ENCODE data around the gene PIGU.

The PIGU gene

GRCh38 chr20:34536798-34537394 is 140.0 kb downstream of the PIGU start:
- in situ Hi-C loops (cut with MboI; ENCODE audit: low sequenced_read_pairs, unreplicated experiment), result loop anchor here (10.0 kb wide), 2 partner anchors 168 to 228 kb away; partner anchors contain the start of gene TP53INP2
- TF ChIP-seq CTCF (IDR thresholded peaks at IDR 0.05; ENCODE audit: borderline replicate concordance, control extremely low read depth, extremely low read depth, insufficient read depth, missing control alignments), result peak; percentile 59
- DNase-seq (ENCODE audit: low spot score), result no peak

- no peak for DNase-seq (ENCODE audit: low spot score)
- no peak for TF ChIP-seq CTCF (IDR thresholded peaks at IDR 0.05; ENCODE audit: borderline replicate concordance, control extremely low read depth, extremely low read depth, insufficient read depth, missing control alignments)
- in situ Hi-C loops (cut with MboI; ENCODE audit: low sequenced_read_pairs, unreplicated experiment), result loop anchor here (10.0 kb wide), 2 partner anchors 169 to 229 kb away; partner anchors contain the start of gene TP53INP2
These were observed 141.0 kb downstream of the PIGU start for GRCh38 chr20:34535857-34536256.

GRCh38 chr20:34535301-34535840 is 141.5 kb downstream of the PIGU start:
- no peak for DNase-seq (ENCODE audit: low spot score)
- in situ Hi-C loops (cut with MboI; ENCODE audit: low sequenced_read_pairs, unreplicated experiment), result loop anchor here (10.0 kb wide), 2 partner anchors 169 to 229 kb away; partner anchors contain the start of gene TP53INP2
- no peak for TF ChIP-seq CTCF (IDR thresholded peaks at IDR 0.05; ENCODE audit: borderline replicate concordance, control extremely low read depth, extremely low read depth, insufficient read depth, missing control alignments)

- in situ Hi-C loops (cut with MboI; ENCODE audit: low sequenced_read_pairs, unreplicated experiment), result loop anchor here (10.0 kb wide), 2 partner anchors 170 to 230 kb away; partner anchors contain the start of gene TP53INP2
- TF ChIP-seq CTCF (IDR thresholded peaks at IDR 0.05; ENCODE audit: borderline replicate concordance, control extremely low read depth, extremely low read depth, insufficient read depth, missing control alignments), result no peak
- DNase-seq (ENCODE audit: low spot score), result no peak
These were observed 142.3 kb downstream of the PIGU start for GRCh38 chr20:34534391-34535165.

- no peak for TF ChIP-seq CTCF (IDR thresholded peaks at IDR 0.05; ENCODE audit: borderline replicate concordance, control extremely low read depth, extremely low read depth, insufficient read depth, missing control alignments)
- no peak for DNase-seq (ENCODE audit: low spot score)
- in situ Hi-C loops (cut with MboI; ENCODE audit: low sequenced_read_pairs, unreplicated experiment), result loop anchor here (10.0 kb wide), 2 partner anchors 172 to 232 kb away; partner anchors contain the start of gene TP53INP2
These were observed 144.1 kb downstream of the PIGU start for GRCh38 chr20:34532756-34533155.

- in situ Hi-C loops (cut with MboI; ENCODE audit: low sequenced_read_pairs, unreplicated experiment), result loop anchor here (10.0 kb wide), 2 partner anchors 172 to 232 kb away; partner anchors contain the start of gene TP53INP2
- no peak for TF ChIP-seq CTCF (IDR thresholded peaks at IDR 0.05; ENCODE audit: borderline replicate concordance, control extremely low read depth, extremely low read depth, insufficient read depth, missing control alignments)
- DNase-seq (ENCODE audit: low spot score), result no peak
These were observed 144.6 kb downstream of the PIGU start for GRCh38 chr20:34532320-34532719.

All from GM13976 (cell line).